NCI-H1048 (cell line): ENCODE measurements around the gene MRRF.
"Not testable (repeated sequence)": the region's sequence is repeated elsewhere in the genome, so short reads cannot be mapped to it uniquely, and the experiment has no call there.

Experiments used
- DNase-seq: peaks from one replicate; lab custom pipeline; 2025; lab: John Stamatoyannopoulos, UW

MRRF gene

GRCh38 chr9:122360891-122361290 lies 96.2 kb downstream of the MRRF start:
- DNase-seq: no peak

GRCh38 chr9:122363131-122363530 lies 98.4 kb downstream of the MRRF start:
- not testable (repeated sequence) for DNase-seq

- no peak for DNase-seq
Observed at GRCh38 chr9:122364117-122364782, 99.6 kb downstream of the MRRF start.

- DNase-seq: no peak
Observed at GRCh38 chr9:122364783-122365150, 100.1 kb downstream of the MRRF start.

- no peak for DNase-seq
Observed at GRCh38 chr9:122366074-122366660, 101.5 kb downstream of the MRRF start.

- no peak for DNase-seq
Observed at GRCh38 chr9:122367065-122367464, 102.4 kb downstream of the MRRF start.

DNA sequence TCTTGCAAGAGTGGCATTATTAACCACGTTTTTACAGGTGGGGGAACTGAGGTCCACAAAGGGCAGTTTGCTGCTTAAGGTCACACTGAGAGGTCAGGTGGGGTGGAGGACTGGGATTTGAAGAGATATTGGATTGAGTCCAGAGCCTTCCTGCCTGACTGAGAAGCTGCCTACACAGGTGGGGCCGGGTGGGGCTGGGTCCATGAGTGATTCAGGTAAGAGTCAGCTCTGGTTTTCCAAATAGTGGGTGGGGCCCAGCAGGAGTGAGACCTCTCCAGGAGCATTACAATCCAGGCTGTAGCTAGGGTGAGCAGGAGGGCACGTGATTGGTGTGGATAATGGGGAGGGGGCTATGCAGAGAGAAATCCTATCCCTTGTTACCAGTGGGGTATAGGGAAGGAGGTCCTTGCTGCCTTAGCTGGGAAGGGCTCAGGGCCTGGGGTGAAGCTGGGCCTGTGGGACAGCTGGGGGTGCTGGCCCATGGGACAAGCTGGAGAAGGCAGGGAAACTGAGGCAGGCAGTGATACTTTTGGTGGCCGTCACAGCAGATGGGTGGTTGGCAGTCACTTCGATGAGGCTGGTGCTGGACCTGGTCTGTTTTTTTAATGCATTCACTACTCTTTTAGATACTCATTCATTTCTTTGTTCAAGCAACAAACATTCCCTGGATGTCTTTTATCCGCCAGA lies 103.2 kb downstream of the MRRF start:
- DNase-seq: no peak

DNA sequence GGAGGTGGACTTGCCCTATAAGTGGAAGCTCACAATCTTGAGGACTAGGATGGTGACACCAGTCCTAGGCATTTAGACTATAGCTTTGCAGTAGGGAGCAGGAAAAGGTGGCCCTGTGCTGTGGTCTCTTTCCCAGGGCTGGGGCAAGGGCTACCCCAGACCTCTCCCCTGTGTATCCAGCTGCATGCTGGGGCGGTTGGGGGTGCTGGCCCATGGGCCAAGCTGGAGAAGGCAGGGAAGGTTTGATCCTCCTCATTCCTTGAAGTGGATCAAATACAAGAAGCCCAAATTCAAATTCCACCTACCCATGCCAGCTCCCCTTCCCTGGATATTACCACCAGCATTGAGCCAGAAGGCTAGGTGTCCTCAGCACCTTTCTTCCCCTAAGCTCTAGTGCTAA lies 104.0 kb downstream of the MRRF start:
- no peak for DNase-seq

DNA sequence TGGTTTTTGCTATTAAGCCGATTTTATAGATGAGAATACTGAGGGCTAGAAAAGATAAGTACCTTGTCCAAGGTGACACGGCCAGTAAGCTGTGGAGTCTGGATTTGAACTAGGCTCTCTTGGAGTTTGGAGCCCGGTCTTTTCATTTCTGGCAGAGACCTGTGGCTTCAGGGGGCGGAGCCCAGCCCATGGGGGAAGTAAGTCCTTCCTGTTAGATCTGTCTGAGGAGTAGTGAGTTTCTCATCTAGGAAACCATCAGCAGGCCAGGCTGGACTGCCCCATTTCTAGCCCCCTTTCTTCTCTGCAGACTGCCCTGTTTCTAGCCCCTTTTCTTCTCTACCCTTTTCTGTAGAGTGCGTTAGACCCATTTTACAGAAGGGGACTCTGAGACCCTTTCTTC lies 105.6 kb downstream of the MRRF start:
- DNase-seq: no peak

- DNase-seq: no peak
Observed at GRCh38 chr9:122370869-122371755, 106.4 kb downstream of the MRRF start, which contains the start of gene PTGS1. Gene PTGS1, plus strand, starts transcription at chr9:122371024. Its CDS starts 61 bp downstream, at chr9:122371085.

- no peak for DNase-seq
Observed at GRCh38 chr9:122371846-122372245, 107.2 kb downstream of the MRRF start.

- no peak for DNase-seq
Observed at GRCh38 chr9:122372856-122373845, 108.5 kb downstream of the MRRF start.

DNA sequence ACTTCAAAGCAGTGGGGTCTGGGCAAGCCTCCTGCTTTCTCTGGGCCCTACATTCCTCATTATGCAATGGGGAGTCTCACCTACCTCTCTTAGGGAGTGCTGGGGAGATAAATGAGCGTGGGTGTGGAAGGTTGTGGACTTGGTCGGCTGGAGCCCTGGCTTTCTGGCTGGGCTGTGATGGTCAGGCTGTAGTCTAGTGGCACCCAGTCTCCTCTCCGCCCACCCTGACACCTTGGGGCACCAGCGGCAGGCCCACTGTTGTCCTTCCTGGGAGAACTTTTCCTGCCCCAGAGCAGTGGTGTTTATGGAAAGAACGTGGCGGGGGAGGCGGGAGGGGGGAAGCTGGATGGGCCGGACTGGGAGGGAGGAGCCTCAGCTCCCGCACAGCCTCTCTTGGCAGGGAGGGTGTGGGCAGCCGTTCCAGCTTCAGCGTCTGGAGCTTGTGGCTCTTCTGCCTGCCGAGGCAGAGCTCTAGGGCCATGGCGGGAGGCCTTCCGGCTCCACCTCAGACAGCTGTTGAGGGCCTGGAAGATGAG lies 110.3 kb downstream of the MRRF start:
- no peak for DNase-seq

DNA sequence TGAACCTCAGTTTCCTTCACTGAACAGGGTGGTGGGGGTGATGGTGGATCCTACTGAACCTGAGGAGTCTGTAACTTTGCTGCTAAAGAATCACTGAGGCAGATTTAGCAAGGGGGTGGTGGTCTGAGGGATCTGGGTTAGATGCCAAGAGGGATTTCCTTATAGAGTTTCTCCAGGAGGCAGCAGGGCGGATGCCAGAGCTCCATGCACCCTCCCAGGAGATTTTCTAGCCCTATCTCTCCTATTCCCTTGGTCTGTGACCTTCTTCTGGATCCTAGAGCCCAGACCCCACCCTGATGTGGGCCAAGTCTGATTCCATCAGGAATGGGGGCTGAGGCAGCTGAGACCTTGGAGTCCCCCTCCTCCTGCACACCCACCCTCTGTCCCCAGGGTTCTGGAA lies 112.1 kb downstream of the MRRF start:
- DNase-seq: no peak

DNA sequence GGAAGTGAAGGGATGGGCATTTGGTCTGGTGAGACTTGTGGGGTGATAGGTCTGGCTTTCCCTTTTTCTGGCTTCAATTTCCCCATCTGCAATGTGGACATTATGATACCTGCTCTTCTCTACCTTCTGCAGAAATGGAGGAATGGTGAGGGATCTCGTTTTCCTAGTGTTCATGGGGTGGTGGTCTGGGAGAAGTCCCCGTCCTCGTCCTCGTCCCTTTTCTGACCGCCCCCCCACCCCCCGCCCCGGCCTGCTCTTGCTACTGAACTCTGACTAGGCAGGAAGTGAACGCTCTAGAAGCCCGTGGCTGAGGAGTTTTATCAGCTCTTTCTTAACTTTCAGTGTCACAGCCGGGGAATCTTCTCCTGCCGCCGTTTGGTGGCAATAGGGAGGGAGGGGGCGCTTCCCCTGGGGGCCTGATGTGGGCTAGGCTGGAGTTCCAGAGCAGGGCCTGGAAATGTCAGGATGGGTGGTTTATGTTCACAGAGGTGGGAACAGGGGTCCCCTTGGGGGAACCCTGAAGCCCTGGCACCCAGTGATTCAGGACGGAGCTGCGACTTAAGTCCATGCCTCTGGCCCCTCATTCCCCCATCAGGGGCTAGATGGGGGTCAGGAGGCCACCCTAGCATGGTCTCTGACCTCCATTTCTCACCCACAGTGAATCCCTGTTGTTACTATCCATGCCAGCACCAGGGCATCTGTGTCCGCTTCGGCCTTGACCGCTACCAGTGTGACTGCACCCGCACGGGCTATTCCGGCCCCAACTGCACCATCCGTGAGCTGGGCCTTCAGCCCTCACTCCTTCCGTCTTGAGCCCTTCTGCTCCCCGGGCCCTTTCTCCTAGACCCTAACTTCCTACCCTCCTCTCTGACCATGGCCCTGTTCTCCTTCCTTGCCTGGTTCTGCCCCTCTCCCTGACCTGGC lies 112.8 kb downstream of the MRRF start:
- no peak for DNase-seq

DNA sequence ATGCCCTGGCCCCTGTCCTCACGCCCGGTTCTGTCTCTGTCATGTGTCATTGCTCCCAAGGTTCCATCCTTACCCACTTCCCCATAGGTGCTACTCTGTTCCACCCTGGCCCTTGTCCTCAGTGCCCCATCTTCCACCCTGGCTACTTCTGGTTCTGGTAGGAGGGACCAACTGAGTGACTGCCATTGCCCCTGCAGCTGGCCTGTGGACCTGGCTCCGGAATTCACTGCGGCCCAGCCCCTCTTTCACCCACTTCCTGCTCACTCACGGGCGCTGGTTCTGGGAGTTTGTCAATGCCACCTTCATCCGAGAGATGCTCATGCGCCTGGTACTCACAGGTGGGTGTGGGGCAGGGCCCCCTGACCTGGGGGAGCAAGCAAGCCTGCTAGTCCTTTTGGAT lies 113.6 kb downstream of the MRRF start:
- DNase-seq: no peak

- no peak for DNase-seq
Observed at GRCh38 chr9:122379340-122379739, 114.7 kb downstream of the MRRF start.

DNA sequence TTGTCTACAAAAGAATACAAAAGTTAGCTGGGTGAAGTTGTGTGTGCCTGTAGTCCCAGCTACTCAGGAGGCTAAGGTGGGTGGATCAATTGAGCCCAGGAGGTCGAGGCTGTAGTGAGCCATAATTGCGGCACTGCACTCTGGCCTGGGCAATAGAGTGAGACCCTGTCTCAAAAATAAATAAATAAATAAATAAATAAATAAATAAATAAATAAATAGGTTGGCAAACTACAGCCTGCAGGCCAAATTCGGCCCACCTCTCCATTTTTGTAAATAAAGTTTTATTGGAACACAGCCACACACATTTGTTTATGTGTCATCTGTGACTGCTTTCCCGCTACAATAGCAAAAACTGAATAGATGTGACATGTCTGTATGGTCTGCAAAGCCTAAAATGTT lies 115.6 kb downstream of the MRRF start:
- DNase-seq: no peak
